Activated naive CD8-positive, alpha-beta T cell treated with anti-CD3 and anti-CD28 coated beads, Interleukin-2, amount 50 U/mL, for 24 hours (primary cell): Measurements from ENCODE around the gene THBS3.

Experiments
- ATAC-seq: fragments of 150-1000 bp; cut with Tn5 transposase; one replicate; pipeline ENCODE4 v1.10.0; 2021
- DNase-seq: peaks from one replicate; pipeline ENCODE4 v3.0.0; 2021
- H3K27ac Mint-ChIP-seq: one replicate; pipeline ENCODE4 v1.8.0; 2021; ENCODE audit warnings: mild to moderate bottlenecking, mixed read lengths
- H3K27me3 Mint-ChIP-seq: one replicate; pipeline ENCODE4 v1.8.0; 2021; ENCODE audit warnings: mixed read lengths
- H3K36me3 Mint-ChIP-seq: one replicate; pipeline ENCODE4 v1.8.0; 2021; ENCODE audit warnings: low read depth, mixed read lengths
- H3K4me1 Mint-ChIP-seq: one replicate; pipeline ENCODE4 v1.8.0; 2021; ENCODE audit warnings: mixed read lengths
- H3K4me3 Mint-ChIP-seq: one replicate; pipeline ENCODE4 v1.8.0; 2021; ENCODE audit warnings: mild to moderate bottlenecking, moderate library complexity, mixed read lengths
- H3K9me3 Mint-ChIP-seq: one replicate; pipeline ENCODE4 v1.8.0; 2021; ENCODE audit warnings: mixed read lengths

The THBS3 gene

GRCh38 chr1:155179112-155180031, 28.3 kb downstream of the THBS3 start:
- H3K27me3 Mint-ChIP-seq = no peaks in the 10 kb centered on the region
- DNase-seq (no peak), ATAC-seq (no peak)
- peaks cover 2% of the 10 kb centered on the region for H3K36me3 Mint-ChIP-seq
- H3K4me1 Mint-ChIP-seq = peaks cover 22% of the 10 kb centered on the region
- H3K27ac Mint-ChIP-seq = no peak overlapping the region
- no peak overlapping the region for H3K4me3 Mint-ChIP-seq
- H3K9me3 Mint-ChIP-seq = no peaks in the 10 kb centered on the region

GRCh38 chr1:155178441-155179111, 29.1 kb downstream of the THBS3 start:
- DNase-seq = no peak
- Mint-ChIP-seq H3K4me1 (peaks cover 27% of the 10 kb centered on the region), H3K4me3 (no peak overlapping the region), H3K27me3 (no peaks in the 10 kb centered on the region), H3K36me3 (peaks cover 2% of the 10 kb centered on the region), H3K27ac (no peak overlapping the region), H3K9me3 (no peaks in the 10 kb centered on the region)
- ATAC-seq = no peak

- Mint-ChIP-seq H3K9me3 (no peaks in the 10 kb centered on the region), H3K4me3 (no peak overlapping the region), H3K27me3 (peaks cover 2% of the 10 kb centered on the region), H3K36me3 (peaks cover 7% of the 10 kb centered on the region), H3K27ac (no peak overlapping the region), H3K4me1 (peaks cover 34% of the 10 kb centered on the region)
- DNase-seq (no peak), ATAC-seq (no peak)
Measured at GRCh38 chr1:155177918-155178281, 29.8 kb downstream of the THBS3 start.

GRCh38 chr1:155177192-155177917, 30.3 kb downstream of the THBS3 start:
- Mint-ChIP-seq H3K4me1 (peaks cover 36% of the 10 kb centered on the region), H3K36me3 (peaks cover 10% of the 10 kb centered on the region), H3K9me3 (no peaks in the 10 kb centered on the region), H3K4me3 (no peak overlapping the region), H3K27ac (no peak overlapping the region), H3K27me3 (peaks cover 2% of the 10 kb centered on the region)
- DNase-seq (no peak), ATAC-seq (no peak)

GRCh38 chr1:155176544-155177071, 31.1 kb downstream of the THBS3 start:
- Mint-ChIP-seq H3K27me3 (peaks cover 2% of the 10 kb centered on the region), H3K36me3 (peaks cover 16% of the 10 kb centered on the region), H3K27ac (no peak overlapping the region), H3K4me1 (peaks cover 44% of the 10 kb centered on the region), H3K9me3 (no peaks in the 10 kb centered on the region), H3K4me3 (no peak overlapping the region)
- peak; percentile 47 for ATAC-seq
- peak; percentile 92 for DNase-seq

- Mint-ChIP-seq H3K36me3 (peaks cover 17% of the 10 kb centered on the region), H3K9me3 (no peaks in the 10 kb centered on the region), H3K4me3 (no peak overlapping the region), H3K4me1 (peaks cover 48% of the 10 kb centered on the region), H3K27ac (no peak overlapping the region), H3K27me3 (peaks cover 2% of the 10 kb centered on the region)
- ATAC-seq = no peak
- peak; percentile 35 for DNase-seq
Measured at GRCh38 chr1:155175927-155176371, 31.7 kb downstream of the THBS3 start.

GRCh38 chr1:155175281-155175926, 32.3 kb downstream of the THBS3 start:
- no peaks in the 10 kb centered on the region for H3K9me3 Mint-ChIP-seq
- DNase-seq = no peak
- peaks cover 2% of the 10 kb centered on the region for H3K27me3 Mint-ChIP-seq
- peaks cover 49% of the 10 kb centered on the region for H3K4me1 Mint-ChIP-seq
- peaks cover 20% of the 10 kb centered on the region for H3K36me3 Mint-ChIP-seq
- peak overlapping the region; percentile 99 for H3K4me3 Mint-ChIP-seq
- no peak for ATAC-seq
- peak overlapping the region; percentile 67 for H3K27ac Mint-ChIP-seq

GRCh38 chr1:155174324-155175280, 33.1 kb downstream of the THBS3 start:
- ATAC-seq = no peak
- H3K4me1 Mint-ChIP-seq = peaks cover 50% of the 10 kb centered on the region

GRCh38 chr1:155173478-155174323, 34.0 kb downstream of the THBS3 start, which contains the start of gene TRIM46:
Gene TRIM46, plus strand, starts transcription at chr1:155173849. Its CDS starts 118 bp downstream, at chr1:155173967.
- DNase-seq = peak; percentile 79
- peaks cover 32% of the 10 kb centered on the region for H3K36me3 Mint-ChIP-seq
- peak within 1 kb of the TSS; percentile 99 for H3K27ac Mint-ChIP-seq
- H3K4me3 Mint-ChIP-seq = peak within 1 kb of the TSS; percentile 99
- peak; percentile 34 for ATAC-seq
- peaks cover 50% of the 10 kb centered on the region for H3K4me1 Mint-ChIP-seq
- H3K27me3 Mint-ChIP-seq = peaks cover 2% of the 10 kb centered on the region
- H3K9me3 Mint-ChIP-seq = no peaks in the 10 kb centered on the region

More at GRCh38 chr1:155174324-155175280, 33.1 kb downstream of the THBS3 start:
- H3K27ac Mint-ChIP-seq = peak overlapping the region; percentile 99
- no peaks in the 10 kb centered on the region for H3K9me3 Mint-ChIP-seq
- peaks cover 2% of the 10 kb centered on the region for H3K27me3 Mint-ChIP-seq
- H3K4me3 Mint-ChIP-seq = peak overlapping the region; percentile 99
- peak; percentile 57 for DNase-seq
- H3K36me3 Mint-ChIP-seq = peaks cover 25% of the 10 kb centered on the region

- Mint-ChIP-seq H3K4me3 (peak within 1 kb of the TSS; percentile 99), H3K4me1 (peaks cover 52% of the 10 kb centered on the region), H3K9me3 (no peaks in the 10 kb centered on the region), H3K36me3 (peaks cover 32% of the 10 kb centered on the region), H3K27me3 (peaks cover 2% of the 10 kb centered on the region), H3K27ac (peak within 1 kb of the TSS; percentile 99)
- ATAC-seq (peak; percentile 78), DNase-seq (peak; percentile 96)
Measured at GRCh38 chr1:155172732-155173477, 34.8 kb downstream of the THBS3 start, which contains the start of gene KRTCAP2. Gene KRTCAP2, minus strand, starts transcription at chr1:155173304. Its CDS starts 80 bp downstream, at chr1:155173224.

GRCh38 chr1:155171836-155172731, 35.6 kb downstream of the THBS3 start:
- Mint-ChIP-seq H3K27me3 (peaks cover 2% of the 10 kb centered on the region), H3K4me1 (peaks cover 57% of the 10 kb centered on the region)
- no peak for DNase-seq

More at GRCh38 chr1:155171836-155172731, 35.6 kb downstream of the THBS3 start:
- ATAC-seq = peak; percentile 27
- Mint-ChIP-seq H3K4me3 (peak overlapping the region; percentile 99), H3K27ac (peak overlapping the region; percentile 99), H3K9me3 (no peaks in the 10 kb centered on the region), H3K36me3 (peaks cover 32% of the 10 kb centered on the region)
